Measurements from ENCODE around the gene MAP3K5. TPM values are rescaled to one million over a fixed set of nuclear protein-coding genes. Genes with fewer than 3 reads are reported as not detected.

MAP3K5 gene
- total RNA-seq, 1 donor from 2014 or later: 0.02 TPM

DNA sequence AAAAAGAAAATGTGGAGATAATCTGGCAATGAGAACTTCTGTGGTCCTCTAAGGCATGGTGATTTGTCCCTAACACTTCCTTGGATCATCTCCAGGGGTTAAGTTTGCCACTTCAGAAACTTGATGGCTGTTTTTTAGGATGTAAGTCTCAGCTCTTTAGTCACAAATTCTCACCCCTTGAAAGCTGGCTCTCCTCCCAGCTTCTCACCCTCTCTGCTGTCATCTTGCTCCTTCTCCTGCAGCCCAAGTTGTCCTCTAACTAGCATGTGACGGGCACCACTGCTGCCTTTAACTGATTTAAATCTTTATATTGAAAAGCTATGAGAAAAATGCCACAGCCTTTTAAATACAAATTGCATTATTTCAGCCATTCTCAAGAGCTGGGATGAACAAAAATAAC, 107.8 kb downstream of the MAP3K5 start:
- Histone ChIP-seq H4K20me1 (ENCODE audit: low read depth) (no peaks in the 10 kb centered on the region), H2AFZ (replicated peaks) (no peak overlapping the region), H3K27me3 (no peaks in the 10 kb centered on the region), H3K4me1 (no peaks in the 10 kb centered on the region), H3K4me3 (no peak overlapping the region), H3K79me2 (ENCODE audit: low read depth) (no peaks in the 10 kb centered on the region), H3K4me2 (no peak overlapping the region), H3F3A (ENCODE audit: low read depth) (no peaks in the 10 kb centered on the region), H3K9me3 (ENCODE audit: low read depth) (no peaks in the 10 kb centered on the region), H3K27ac (no peak overlapping the region), H3K9ac (no peak overlapping the region), H3K36me3 (no peaks in the 10 kb centered on the region)
- H3K4me1 Mint-ChIP-seq: no peaks in the 10 kb centered on the region
- H3K4me3 Mint-ChIP-seq: no peak overlapping the region
- TF ChIP-seq EZH2 (IDR thresholded peaks at IDR 0.05) (no peak), EZH2phosphoT487 (IDR thresholded peaks at IDR 0.05) (no peak)
- TF ChIP-seq, protein P1, sequence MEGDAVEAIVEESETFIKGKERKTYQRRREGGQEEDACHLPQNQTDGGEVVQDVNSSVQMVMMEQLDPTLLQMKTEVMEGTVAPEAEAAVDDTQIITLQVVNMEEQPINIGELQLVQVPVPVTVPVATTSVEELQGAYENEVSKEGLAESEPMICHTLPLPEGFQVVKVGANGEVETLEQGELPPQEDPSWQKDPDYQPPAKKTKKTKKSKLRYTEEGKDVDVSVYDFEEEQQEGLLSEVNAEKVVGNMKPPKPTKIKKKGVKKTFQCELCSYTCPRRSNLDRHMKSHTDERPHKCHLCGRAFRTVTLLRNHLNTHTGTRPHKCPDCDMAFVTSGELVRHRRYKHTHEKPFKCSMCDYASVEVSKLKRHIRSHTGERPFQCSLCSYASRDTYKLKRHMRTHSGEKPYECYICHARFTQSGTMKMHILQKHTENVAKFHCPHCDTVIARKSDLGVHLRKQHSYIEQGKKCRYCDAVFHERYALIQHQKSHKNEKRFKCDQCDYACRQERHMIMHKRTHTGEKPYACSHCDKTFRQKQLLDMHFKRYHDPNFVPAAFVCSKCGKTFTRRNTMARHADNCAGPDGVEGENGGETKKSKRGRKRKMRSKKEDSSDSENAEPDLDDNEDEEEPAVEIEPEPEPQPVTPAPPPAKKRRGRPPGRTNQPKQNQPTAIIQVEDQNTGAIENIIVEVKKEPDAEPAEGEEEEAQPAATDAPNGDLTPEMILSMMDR (IDR thresholded peaks at IDR 0.05): no peak
- H3K36me3 Mint-ChIP-seq: no peaks in the 10 kb centered on the region
- no peak for DNase-seq (ENCODE audit: low spot score)
- no peak overlapping the region for H3K27ac Mint-ChIP-seq
- peaks cover 5% of the 10 kb centered on the region for H3K27me3 Mint-ChIP-seq (ENCODE audit: insufficient read depth, low read depth)
- H3K9me3 Mint-ChIP-seq: peaks cover 6% of the 10 kb centered on the region

DNA sequence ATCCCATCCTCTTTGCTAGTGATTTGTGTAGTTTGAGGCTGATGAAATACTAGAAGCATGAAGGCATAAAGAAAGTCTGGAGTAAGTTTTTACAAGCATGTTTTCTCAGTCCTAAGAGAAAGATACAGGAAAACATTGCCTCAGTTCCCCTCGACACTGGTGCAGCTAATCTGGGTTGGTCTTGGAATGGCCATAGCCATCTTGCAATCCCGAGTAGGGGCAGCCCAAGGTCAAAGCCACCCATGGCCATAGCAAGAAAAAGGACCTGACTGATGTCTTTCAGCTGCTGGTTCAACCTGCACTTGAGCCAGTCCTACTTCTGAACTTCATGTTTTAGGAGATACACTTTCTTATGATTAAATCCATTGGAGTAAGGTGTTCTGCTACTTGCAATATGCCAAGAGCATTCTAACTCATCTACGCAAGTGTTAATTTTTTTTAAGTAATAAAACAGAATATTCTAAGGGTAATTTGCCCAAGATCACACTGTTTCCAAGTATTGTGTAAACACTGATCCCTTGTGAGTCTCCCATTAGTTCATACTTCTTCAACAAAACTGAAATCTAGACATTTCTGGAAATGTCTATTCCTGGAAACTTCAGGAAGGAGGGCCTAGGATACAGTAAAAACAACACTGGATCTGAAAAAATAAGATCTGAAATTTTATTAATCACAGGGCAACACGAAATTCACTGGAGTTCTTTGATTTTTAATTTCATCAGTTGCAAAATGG, 108.9 kb downstream of the MAP3K5 start:
- no peaks in the 10 kb centered on the region for H3K36me3 Mint-ChIP-seq
- peaks cover 6% of the 10 kb centered on the region for H3K9me3 Mint-ChIP-seq
- Histone ChIP-seq H4K20me1 (ENCODE audit: low read depth) (no peaks in the 10 kb centered on the region), H3K27ac (no peak overlapping the region), H3K4me3 (no peak overlapping the region), H3K27me3 (no peaks in the 10 kb centered on the region), H3F3A (ENCODE audit: low read depth) (no peaks in the 10 kb centered on the region), H3K9ac (no peak overlapping the region), H3K9me3 (ENCODE audit: low read depth) (no peaks in the 10 kb centered on the region), H2AFZ (replicated peaks) (no peak overlapping the region), H3K36me3 (no peaks in the 10 kb centered on the region), H3K4me1 (no peaks in the 10 kb centered on the region), H3K4me2 (no peak overlapping the region), H3K79me2 (ENCODE audit: low read depth) (no peaks in the 10 kb centered on the region)
- DNase-seq (ENCODE audit: low spot score): no peak
- H3K27me3 Mint-ChIP-seq (ENCODE audit: insufficient read depth, low read depth): peaks cover 5% of the 10 kb centered on the region
- no peaks in the 10 kb centered on the region for H3K4me1 Mint-ChIP-seq
- no peak for TF ChIP-seq EZH2phosphoT487 (IDR thresholded peaks at IDR 0.05)
- H3K4me3 Mint-ChIP-seq: no peak overlapping the region
- H3K27ac Mint-ChIP-seq: no peak overlapping the region

DNA sequence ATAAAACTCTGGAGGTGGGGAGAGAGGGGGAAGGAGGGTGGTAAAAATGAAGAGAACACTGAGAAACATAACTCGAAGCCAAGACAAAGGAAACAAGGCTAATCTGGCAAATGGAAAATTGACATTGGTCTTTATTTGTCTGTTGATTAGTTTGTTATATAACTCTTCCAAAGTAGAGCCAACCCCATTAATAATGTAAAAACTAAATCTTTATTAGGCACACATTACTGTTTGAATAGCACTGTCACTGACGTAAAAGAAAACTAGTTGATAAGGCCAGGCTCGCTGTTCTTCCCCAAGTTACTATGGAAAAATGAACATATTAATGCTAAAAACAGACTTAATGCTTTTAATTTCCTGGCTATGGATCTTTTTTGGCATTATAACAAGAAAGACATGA, 110.0 kb downstream of the MAP3K5 start:
- Histone ChIP-seq H3K79me2 (ENCODE audit: low read depth) (no peaks in the 10 kb centered on the region), H3F3A (ENCODE audit: low read depth) (no peaks in the 10 kb centered on the region), H3K4me1 (no peaks in the 10 kb centered on the region), H3K9ac (no peak overlapping the region), H3K27me3 (no peaks in the 10 kb centered on the region), H3K9me3 (ENCODE audit: low read depth) (no peaks in the 10 kb centered on the region), H2AFZ (replicated peaks) (no peak overlapping the region), H3K27ac (no peak overlapping the region), H3K4me3 (no peak overlapping the region), H3K36me3 (no peaks in the 10 kb centered on the region), H3K4me2 (no peak overlapping the region), H4K20me1 (ENCODE audit: low read depth) (no peaks in the 10 kb centered on the region)
- Mint-ChIP-seq H3K27ac (no peak overlapping the region), H3K4me3 (no peak overlapping the region), H3K36me3 (no peaks in the 10 kb centered on the region), H3K9me3 (peaks cover 4% of the 10 kb centered on the region), H3K4me1 (no peaks in the 10 kb centered on the region), H3K27me3 (ENCODE audit: insufficient read depth, low read depth) (peaks cover 2% of the 10 kb centered on the region)
- TF ChIP-seq, protein P1 (IDR thresholded peaks at IDR 0.05): no peak
- no peak for TF ChIP-seq EZH2 (IDR thresholded peaks at IDR 0.05)
- no peak for TF ChIP-seq EZH2phosphoT487 (IDR thresholded peaks at IDR 0.05)
- no peak for DNase-seq (ENCODE audit: low spot score)

DNA sequence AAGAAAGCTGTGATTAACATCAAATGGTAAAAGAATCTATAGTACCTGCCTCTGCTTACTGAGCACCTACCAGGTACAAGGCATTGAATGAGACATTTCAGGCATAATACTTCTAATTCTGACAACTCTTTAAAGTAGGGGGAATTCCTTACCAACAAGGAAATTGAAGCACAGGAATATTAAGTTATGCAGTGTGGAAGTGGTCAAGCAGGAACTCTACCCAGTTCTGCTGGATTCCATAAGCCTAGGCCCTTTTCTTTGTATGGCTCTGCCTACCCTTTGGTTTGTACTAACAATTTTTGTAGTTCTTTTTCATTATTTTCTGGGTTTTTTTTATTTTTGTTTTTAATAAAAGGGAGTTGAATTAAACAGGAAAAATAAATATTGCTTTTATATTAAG, 114.5 kb downstream of the MAP3K5 start:
- Histone ChIP-seq H3K4me2 (no peak overlapping the region), H3K36me3 (no peaks in the 10 kb centered on the region), H3K27me3 (no peaks in the 10 kb centered on the region), H3K27ac (no peak overlapping the region), H4K20me1 (ENCODE audit: low read depth) (no peaks in the 10 kb centered on the region), H3K9ac (no peak overlapping the region), H3F3A (ENCODE audit: low read depth) (no peaks in the 10 kb centered on the region), H2AFZ (replicated peaks) (no peak overlapping the region), H3K4me1 (no peaks in the 10 kb centered on the region), H3K4me3 (no peak overlapping the region), H3K9me3 (ENCODE audit: low read depth) (no peaks in the 10 kb centered on the region), H3K79me2 (ENCODE audit: low read depth) (no peaks in the 10 kb centered on the region)
- no peak for DNase-seq (ENCODE audit: low spot score)
- Mint-ChIP-seq H3K27me3 (ENCODE audit: insufficient read depth, low read depth) (no peaks in the 10 kb centered on the region), H3K4me1 (no peaks in the 10 kb centered on the region), H3K27ac (no peak overlapping the region), H3K4me3 (no peak overlapping the region), H3K36me3 (no peaks in the 10 kb centered on the region), H3K9me3 (peaks cover 9% of the 10 kb centered on the region)
- no peak for TF ChIP-seq EZH2phosphoT487 (IDR thresholded peaks at IDR 0.05)
